Epithelial cell of esophagus (primary cell): Measurements from ENCODE around the gene NFYC.
A peak's percentile ranks its signal among the peaks of the same experiment; 100 is the strongest.
"Not testable (repeated sequence)": the region's sequence is repeated elsewhere in the genome, so short reads cannot be mapped to it uniquely, and the experiment has no call there.

Experiments used
- DNase-seq: peaks from one replicate; pipeline ENCODE4 v3.0.0; 2010; ENCODE audit warnings: low read depth
- H3K4me3 ChIP-seq: 2 replicates; pipeline ENCODE4 v1.5.1; 2011; ENCODE audit warnings: mild to moderate bottlenecking, low read length, control low read depth
- TF ChIP-seq, protein P1 (sequence below): IDR thresholded peaks from 2 replicates; pipeline ENCODE4 v1.5.1; 2011; ENCODE audit warnings: low read depth, mild to moderate bottlenecking, low read length, control low read depth, inconsistent platforms; ENCODE audit not compliant: insufficient read depth; ENCODE audit errors: missing control alignments

NFYC gene

GRCh38 chr1:40692429-40692895, 958 bp downstream of the NFYC start:
- peak; percentile 25 for DNase-seq
- peak overlapping the region; percentile 87 for H3K4me3 ChIP-seq
- TF ChIP-seq, protein P1, sequence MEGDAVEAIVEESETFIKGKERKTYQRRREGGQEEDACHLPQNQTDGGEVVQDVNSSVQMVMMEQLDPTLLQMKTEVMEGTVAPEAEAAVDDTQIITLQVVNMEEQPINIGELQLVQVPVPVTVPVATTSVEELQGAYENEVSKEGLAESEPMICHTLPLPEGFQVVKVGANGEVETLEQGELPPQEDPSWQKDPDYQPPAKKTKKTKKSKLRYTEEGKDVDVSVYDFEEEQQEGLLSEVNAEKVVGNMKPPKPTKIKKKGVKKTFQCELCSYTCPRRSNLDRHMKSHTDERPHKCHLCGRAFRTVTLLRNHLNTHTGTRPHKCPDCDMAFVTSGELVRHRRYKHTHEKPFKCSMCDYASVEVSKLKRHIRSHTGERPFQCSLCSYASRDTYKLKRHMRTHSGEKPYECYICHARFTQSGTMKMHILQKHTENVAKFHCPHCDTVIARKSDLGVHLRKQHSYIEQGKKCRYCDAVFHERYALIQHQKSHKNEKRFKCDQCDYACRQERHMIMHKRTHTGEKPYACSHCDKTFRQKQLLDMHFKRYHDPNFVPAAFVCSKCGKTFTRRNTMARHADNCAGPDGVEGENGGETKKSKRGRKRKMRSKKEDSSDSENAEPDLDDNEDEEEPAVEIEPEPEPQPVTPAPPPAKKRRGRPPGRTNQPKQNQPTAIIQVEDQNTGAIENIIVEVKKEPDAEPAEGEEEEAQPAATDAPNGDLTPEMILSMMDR, result no peak

GRCh38 chr1:40693425-40693824, 1.9 kb downstream of the NFYC start:
- TF ChIP-seq, protein P1, result no peak
- DNase-seq, result no peak
- H3K4me3 ChIP-seq, result peak overlapping the region; percentile 87

DNA sequence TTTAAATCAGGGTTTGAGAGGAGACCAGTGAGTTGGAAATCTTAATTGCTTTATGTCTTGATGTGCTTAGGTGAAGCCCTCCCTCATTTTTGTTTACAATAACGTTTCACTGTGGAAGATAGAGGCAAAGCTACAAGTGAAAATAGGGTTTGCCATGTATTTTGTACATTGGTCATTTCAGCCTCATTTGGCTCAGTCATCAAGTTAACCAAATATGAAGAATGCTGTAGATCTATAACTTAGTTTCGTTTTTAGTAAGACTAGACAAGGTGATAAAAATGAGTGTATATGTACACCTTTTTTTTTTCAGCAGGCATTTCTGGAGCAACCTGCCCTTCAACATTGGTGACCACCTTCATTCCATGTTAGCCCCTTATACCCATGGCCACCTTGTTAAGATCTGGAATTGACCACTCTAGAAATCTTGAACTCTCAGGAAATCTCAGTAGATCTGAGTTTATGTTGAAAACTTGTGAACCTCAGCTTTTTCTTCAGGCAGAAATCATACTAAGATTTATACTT, 2.9 kb downstream of the NFYC start:
- TF ChIP-seq, protein P1, result no peak
- no peak for DNase-seq
- H3K4me3 ChIP-seq, result no peak overlapping the region

GRCh38 chr1:40696294-40696693, 4.8 kb downstream of the NFYC start:
- no peak overlapping the region for H3K4me3 ChIP-seq
- TF ChIP-seq, protein P1, result no peak
- DNase-seq, result no peak

DNA sequence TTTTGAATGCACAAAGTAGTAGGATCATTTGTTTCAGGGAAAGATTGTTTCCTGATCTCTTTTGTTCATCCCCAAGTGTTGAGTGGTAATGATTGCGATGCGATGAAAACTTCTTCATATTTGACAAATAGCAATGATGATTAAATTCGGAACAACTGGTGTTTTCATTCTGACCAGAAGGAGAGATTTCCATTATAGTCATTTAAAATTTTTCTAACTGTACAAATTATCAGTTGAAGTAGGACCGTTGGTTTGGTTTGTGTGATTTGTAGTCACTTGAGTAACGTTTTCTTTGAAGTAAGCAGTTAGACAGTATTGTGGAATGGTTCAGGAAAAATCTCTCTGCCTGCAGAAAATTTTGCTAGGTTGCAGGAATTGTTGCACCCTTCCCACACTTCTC, 5.9 kb downstream of the NFYC start:
- TF ChIP-seq, protein P1, result no peak
- no peak overlapping the region for H3K4me3 ChIP-seq
- DNase-seq, result no peak

GRCh38 chr1:40699787-40700186, 8.3 kb downstream of the NFYC start:
- TF ChIP-seq, protein P1, result no peak
- no peak for DNase-seq
- no peak overlapping the region for H3K4me3 ChIP-seq

GRCh38 chr1:40701684-40702083, 10.2 kb downstream of the NFYC start:
- TF ChIP-seq, protein P1, result no peak
- H3K4me3 ChIP-seq, result no peak overlapping the region
- DNase-seq, result no peak

DNA sequence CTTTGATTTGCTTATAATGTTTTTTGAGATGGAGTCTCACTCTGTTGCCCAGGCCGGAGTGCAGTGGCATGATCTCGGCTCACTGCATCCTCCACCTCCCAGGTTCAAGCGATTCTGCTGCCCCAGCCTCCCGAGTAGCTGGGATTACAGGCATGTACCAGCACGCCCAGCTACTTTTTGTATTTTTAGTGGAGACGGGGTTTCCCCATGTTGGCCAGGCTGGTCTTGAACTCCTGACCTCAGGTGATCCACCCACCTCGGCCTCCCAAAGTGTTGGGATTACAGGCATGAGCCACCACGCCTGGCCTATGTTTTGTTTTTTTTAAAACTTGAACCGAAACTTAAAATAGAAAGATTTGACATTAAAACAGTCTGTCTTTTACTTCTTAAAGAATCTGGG, 11.3 kb downstream of the NFYC start:
- H3K4me3 ChIP-seq, DNase-seq: not testable (repeated sequence)
